GM19351 (cell line): ENCODE results near the gene AMIGO1.

Experiments
- ATAC-seq: cut with Tn5 transposase; IDR thresholded peaks from one replicate; pipeline ENCODE4 v1.9.1; 2021; ENCODE audit warnings: mild to moderate bottlenecking, moderate library complexity; ENCODE audit not compliant: unreplicated experiment

Gene AMIGO1

GRCh38 chr1:109534307-109534858 lies 24.9 kb upstream of the AMIGO1 start:
- ATAC-seq = no peak

- ATAC-seq = peak; percentile 88
Measured at GRCh38 chr1:109532365-109533136, 23.0 kb upstream of the AMIGO1 start.

GRCh38 chr1:109531826-109532364 lies 22.4 kb upstream of the AMIGO1 start:
- ATAC-seq = no peak

GRCh38 chr1:109531380-109531779 lies 21.9 kb upstream of the AMIGO1 start:
- no peak for ATAC-seq

GRCh38 chr1:109530457-109531087 lies 21.0 kb upstream of the AMIGO1 start:
- ATAC-seq = no peak

- no peak for ATAC-seq
Measured at GRCh38 chr1:109529881-109530456, 20.4 kb upstream of the AMIGO1 start.

GRCh38 chr1:109528712-109529111 lies 19.2 kb upstream of the AMIGO1 start:
- no peak for ATAC-seq

GRCh38 chr1:109527846-109528695 lies 18.5 kb upstream of the AMIGO1 start:
- ATAC-seq = no peak

GRCh38 chr1:109527098-109527811 lies 17.7 kb upstream of the AMIGO1 start:
- peak; percentile 70 for ATAC-seq

- no peak for ATAC-seq
Measured at GRCh38 chr1:109523706-109524105, 14.2 kb upstream of the AMIGO1 start.

- ATAC-seq = no peak
Measured at GRCh38 chr1:109522026-109522425, 12.5 kb upstream of the AMIGO1 start.

GRCh38 chr1:109521002-109521951 lies 11.8 kb upstream of the AMIGO1 start:
- ATAC-seq = no peak

GRCh38 chr1:109517337-109517736 lies 7.8 kb upstream of the AMIGO1 start:
- ATAC-seq = no peak

- no peak for ATAC-seq
Measured at GRCh38 chr1:109516872-109517271, 7.3 kb upstream of the AMIGO1 start.

GRCh38 chr1:109514846-109515245 lies 5.3 kb upstream of the AMIGO1 start:
- ATAC-seq = no peak

GRCh38 chr1:109513110-109513710 lies 3.7 kb upstream of the AMIGO1 start:
- no peak for ATAC-seq

GRCh38 chr1:109508873-109509175 lies 703 bp downstream of the AMIGO1 start:
- ATAC-seq = no peak

- ATAC-seq = no peak
Measured at GRCh38 chr1:109508001-109508872, 1.3 kb downstream of the AMIGO1 start.
